Measurements from ENCODE around the gene SLC25A1. TPM values are rescaled to one million over a fixed set of nuclear protein-coding genes. Genes with fewer than 3 reads are reported as not detected.

The SLC25A1 gene
- total RNA-seq, 2 experiments from 2014 or later, result 60.6 to 68.1 TPM

- H3K27ac Mint-ChIP-seq, result no peak within 1 kb of the TSS
- no peaks in the 10 kb centered on the region for H3K27me3 Mint-ChIP-seq
- CTCF ChIA-PET, result no interaction called here
- H3K4me3 Mint-ChIP-seq, result no peak within 1 kb of the TSS
- DNase-seq, result no peak
- no peaks in the 10 kb centered on the region for H3K4me1 Mint-ChIP-seq
- H3K9me3 Mint-ChIP-seq (ENCODE audit: low read depth), result no peaks in the 10 kb centered on the region
- no peak for ATAC-seq
- H3K36me3 Mint-ChIP-seq, result peaks cover 8% of the 10 kb centered on the region
These were observed 47.4 kb downstream of the SLC25A1 start, which contains the start of gene TSSK2 for GRCh38 chr22:19130959-19131684. TSSK2 (plus strand) TSS chr22:19131308; CDS start chr22:19131400, 92 bp downstream.

- no peak overlapping the region for H3K27ac Mint-ChIP-seq
- no peaks in the 10 kb centered on the region for H3K4me1 Mint-ChIP-seq
- DNase-seq (no peak), ATAC-seq (no peak)
- H3K36me3 Mint-ChIP-seq, result peaks cover 2% of the 10 kb centered on the region
- CTCF ChIA-PET, result no interaction called here
- no peak overlapping the region for H3K4me3 Mint-ChIP-seq
- no peaks in the 10 kb centered on the region for H3K27me3 Mint-ChIP-seq
- H3K9me3 Mint-ChIP-seq (ENCODE audit: low read depth), result no peaks in the 10 kb centered on the region
These were observed 48.7 kb downstream of the SLC25A1 start for GRCh38 chr22:19129871-19130270.

GRCh38 chr22:19128946-19129727 is 49.4 kb downstream of the SLC25A1 start:
- H3K4me3 Mint-ChIP-seq, result no peak overlapping the region
- CTCF ChIA-PET, result no interaction called here
- no peak for DNase-seq
- H3K36me3 Mint-ChIP-seq, result peaks cover 2% of the 10 kb centered on the region
- ATAC-seq, result no peak
- H3K4me1 Mint-ChIP-seq, result no peaks in the 10 kb centered on the region
- H3K9me3 Mint-ChIP-seq (ENCODE audit: low read depth), result no peaks in the 10 kb centered on the region
- H3K27ac Mint-ChIP-seq, result no peak overlapping the region
- peaks cover under 1% of the 10 kb centered on the region for H3K27me3 Mint-ChIP-seq

- DNase-seq, result no peak
- no peaks in the 10 kb centered on the region for H3K4me1 Mint-ChIP-seq
- no peak overlapping the region for H3K4me3 Mint-ChIP-seq
- no peaks in the 10 kb centered on the region for H3K9me3 Mint-ChIP-seq (ENCODE audit: low read depth)
- peaks cover 2% of the 10 kb centered on the region for H3K36me3 Mint-ChIP-seq
- no peak for ATAC-seq
- H3K27ac Mint-ChIP-seq, result no peak overlapping the region
- CTCF ChIA-PET, result interaction anchor here (0.9 kb wide), 1 partner anchor 16 kb away, joined by 3 read pairs; the partner anchor contains the start of gene ESS2
- peaks cover 3% of the 10 kb centered on the region for H3K27me3 Mint-ChIP-seq
These were observed 50.5 kb downstream of the SLC25A1 start for GRCh38 chr22:19128009-19128401.

GRCh38 chr22:19127329-19128008 is 51.1 kb downstream of the SLC25A1 start:
- DNase-seq (no peak), ATAC-seq (no peak)
- peaks cover 3% of the 10 kb centered on the region for H3K4me1 Mint-ChIP-seq
- H3K4me3 Mint-ChIP-seq, result no peak overlapping the region
- peaks cover 2% of the 10 kb centered on the region for H3K36me3 Mint-ChIP-seq
- peaks cover 3% of the 10 kb centered on the region for H3K27me3 Mint-ChIP-seq
- no peaks in the 10 kb centered on the region for H3K9me3 Mint-ChIP-seq (ENCODE audit: low read depth)
- no peak overlapping the region for H3K27ac Mint-ChIP-seq
- CTCF ChIA-PET, result interaction anchor here (0.9 kb wide), 1 partner anchor 17 kb away, joined by 3 read pairs; the partner anchor contains the start of gene ESS2

GRCh38 chr22:19126309-19127273 is 51.9 kb downstream of the SLC25A1 start:
- Mint-ChIP-seq H3K27me3 (peaks cover 3% of the 10 kb centered on the region), H3K4me3 (no peak overlapping the region), H3K4me1 (peaks cover 3% of the 10 kb centered on the region), H3K27ac (no peak overlapping the region), H3K9me3 (ENCODE audit: low read depth) (no peaks in the 10 kb centered on the region), H3K36me3 (peaks cover 2% of the 10 kb centered on the region)
- ATAC-seq (no peak), DNase-seq (no peak)
- CTCF ChIA-PET, result no interaction called here

Other genes starting within 250 kb of the SLC25A1 start
- 1 to 10 TPM in 1 of 2 experiments, not detected in 1; 1.0 TPM for gene PRODH, start 242.4 kb downstream of the SLC25A1 start, total RNA-seq
- gene DGCR2, start 56.3 kb downstream of the SLC25A1 start, total RNA-seq, result 10 to 100 TPM; 27.8 TPM
- not detected for gene TSSK2, start 47.4 kb downstream of the SLC25A1 start, total RNA-seq
- 10 to 100 TPM; 19.8 to 21.4 TPM for gene ESS2, start 34.1 kb downstream of the SLC25A1 start, total RNA-seq
- gene GSC2, start 28.4 kb downstream of the SLC25A1 start, total RNA-seq, result not detected
- gene CLTCL1, start 113.0 kb upstream of the SLC25A1 start, total RNA-seq, result 1 to 10 TPM in 1 of 2 experiments, under 1 TPM in 1; 0.68 to 1.2 TPM

All from activated CD8-positive, alpha-beta memory T cell treated with anti-CD3 and anti-CD28 coated beads, Interleukin-2, amount 10 ng/mL, durations not matched to agents 7 days and 5 days (primary cell).